ENCODE data around the gene CMTM3.
"Not testable (repeated sequence)": the region's sequence is repeated elsewhere in the genome, so short reads cannot be mapped to it uniquely, and the experiment has no call there.

The CMTM3 gene, protein sequence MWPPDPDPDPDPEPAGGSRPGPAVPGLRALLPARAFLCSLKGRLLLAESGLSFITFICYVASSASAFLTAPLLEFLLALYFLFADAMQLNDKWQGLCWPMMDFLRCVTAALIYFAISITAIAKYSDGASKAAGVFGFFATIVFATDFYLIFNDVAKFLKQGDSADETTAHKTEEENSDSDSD

DNA sequence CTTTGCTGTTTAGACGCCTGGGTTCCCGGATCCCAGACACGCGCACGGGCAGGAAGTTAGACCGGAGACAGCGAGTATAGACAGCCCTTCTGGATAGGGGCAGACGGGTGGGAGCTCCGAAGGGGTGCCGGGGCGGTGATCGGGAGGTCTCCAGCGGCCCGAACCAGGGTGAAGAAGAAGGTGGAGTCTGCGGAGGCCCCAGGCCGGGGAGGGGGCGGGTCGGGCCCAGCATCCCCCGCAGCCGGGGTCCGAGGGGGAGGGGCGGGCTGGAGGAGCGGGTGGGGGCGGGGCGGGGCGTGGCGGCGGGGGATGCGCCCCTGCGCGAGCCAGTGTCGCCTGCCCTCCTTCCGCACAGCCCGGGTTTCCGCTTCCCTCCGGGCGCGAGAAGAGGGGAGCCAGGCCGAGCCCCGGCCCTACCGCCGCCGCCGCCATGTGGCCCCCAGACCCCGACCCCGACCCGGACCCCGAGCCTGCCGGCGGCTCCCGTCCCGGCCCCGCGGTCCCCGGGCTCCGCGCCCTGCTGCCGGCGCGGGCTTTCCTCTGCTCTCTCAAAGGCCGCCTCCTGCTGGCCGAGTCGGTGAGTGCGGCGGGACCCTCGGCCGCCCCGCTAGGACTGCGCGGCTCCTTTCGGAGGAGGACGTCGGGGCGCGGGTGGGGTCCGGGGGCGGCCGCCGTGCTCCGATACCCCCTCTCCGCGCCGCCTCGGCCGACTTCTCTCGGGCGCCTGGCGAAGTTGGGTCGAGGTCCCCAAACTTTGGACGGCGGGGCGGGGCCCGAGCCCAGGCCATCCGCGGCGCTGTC, at the start of gene CMTM3:
CMTM3 (plus strand) TSS at position 329 of the 801 bp plus-strand sequence; CDS start at position 431, 102 bp downstream.
- DNase-seq, result peak in 1 of 2 experiments; percentile 39

DNA sequence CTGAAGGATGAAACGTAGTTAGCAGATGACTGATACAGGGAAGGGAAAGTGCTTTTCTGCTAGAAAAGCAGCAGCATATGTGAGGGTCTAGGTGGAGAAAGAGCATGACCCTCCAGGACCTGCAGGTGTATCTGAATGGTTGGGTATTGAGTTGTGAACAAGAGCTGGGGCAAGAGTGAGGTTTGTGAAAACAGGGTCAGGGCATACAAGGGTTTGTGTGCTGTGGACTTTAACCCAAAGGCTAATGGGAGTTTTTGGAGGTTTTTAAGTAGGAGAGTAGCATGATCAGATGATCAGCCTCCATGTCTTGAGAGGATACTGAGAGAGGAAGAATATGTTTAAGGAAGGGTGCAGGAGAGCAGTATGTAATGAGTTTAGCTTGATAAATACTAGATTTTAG, 44.4 kb upstream of the CMTM3 start:
- DNase-seq, result no peak

DNA sequence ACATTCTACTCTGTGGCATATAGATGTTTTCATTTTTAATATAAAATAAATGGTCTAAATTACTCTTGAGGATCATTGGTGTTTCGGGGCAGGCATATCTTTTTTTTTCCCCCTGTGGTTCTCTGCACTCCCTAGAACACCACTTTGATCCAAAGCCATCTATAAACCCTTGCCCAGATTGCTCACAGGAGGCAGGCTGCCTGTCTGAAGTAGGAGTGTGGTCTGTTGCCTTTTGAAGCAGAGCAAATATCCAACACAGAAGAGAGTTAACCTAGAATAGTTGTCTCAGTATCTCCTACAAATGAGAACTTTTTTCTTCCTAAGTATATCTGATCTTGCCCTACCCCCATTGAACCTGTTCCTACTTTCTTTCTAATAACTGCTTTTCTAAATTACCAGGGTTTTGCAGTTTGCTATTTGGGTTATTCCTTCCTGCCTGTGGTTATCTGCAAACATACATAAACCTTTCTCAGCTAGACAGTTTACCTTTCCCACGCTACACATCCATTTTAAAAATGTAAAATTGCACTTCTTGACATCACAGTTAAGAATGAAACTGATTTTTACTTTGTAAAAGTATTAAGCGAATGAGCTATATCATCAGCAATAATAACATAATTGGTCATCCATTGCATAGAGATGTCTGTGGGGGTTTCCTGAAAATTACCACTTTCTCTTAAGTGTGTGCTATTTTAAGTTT, 43.0 kb upstream of the CMTM3 start:
- DNase-seq, result no peak

DNA sequence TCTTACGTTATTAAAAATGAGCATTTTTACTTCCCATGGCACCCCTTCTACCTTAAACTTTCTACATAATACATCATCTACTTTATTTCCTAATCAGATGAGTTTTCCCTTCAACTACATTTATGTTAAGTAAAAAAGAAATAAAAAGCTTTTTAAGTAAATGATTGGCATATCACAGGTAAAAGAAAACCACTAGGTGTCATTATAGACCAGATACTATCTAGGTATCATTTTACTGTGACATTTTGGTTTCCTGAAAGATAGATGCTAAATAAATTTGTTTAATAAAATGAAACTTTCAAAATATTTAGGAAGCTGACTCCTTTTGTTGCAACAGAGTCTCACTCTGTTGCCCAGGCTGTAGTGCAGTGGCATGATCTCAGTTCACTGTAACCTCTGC, 42.1 kb upstream of the CMTM3 start:
- DNase-seq, result no peak

DNA sequence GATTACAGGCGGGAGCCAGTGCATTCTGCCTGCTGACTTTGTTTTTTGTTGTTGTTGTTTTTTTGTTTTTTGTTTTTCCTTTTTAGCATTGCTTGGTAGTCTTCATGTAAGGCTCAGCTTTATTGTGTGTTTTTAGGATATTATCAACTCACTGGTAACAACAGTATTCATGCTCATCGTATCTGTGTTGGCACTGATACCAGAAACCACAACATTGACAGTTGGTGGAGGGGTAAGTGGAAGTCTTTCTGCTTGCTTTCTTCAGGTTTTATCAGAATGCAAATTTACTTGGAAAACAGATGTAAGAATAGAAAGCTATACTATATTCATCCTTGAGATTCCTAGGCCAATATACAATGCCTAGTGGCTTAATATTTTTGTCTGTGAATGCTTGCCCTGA, 41.5 kb upstream of the CMTM3 start:
- DNase-seq, result no peak

DNA sequence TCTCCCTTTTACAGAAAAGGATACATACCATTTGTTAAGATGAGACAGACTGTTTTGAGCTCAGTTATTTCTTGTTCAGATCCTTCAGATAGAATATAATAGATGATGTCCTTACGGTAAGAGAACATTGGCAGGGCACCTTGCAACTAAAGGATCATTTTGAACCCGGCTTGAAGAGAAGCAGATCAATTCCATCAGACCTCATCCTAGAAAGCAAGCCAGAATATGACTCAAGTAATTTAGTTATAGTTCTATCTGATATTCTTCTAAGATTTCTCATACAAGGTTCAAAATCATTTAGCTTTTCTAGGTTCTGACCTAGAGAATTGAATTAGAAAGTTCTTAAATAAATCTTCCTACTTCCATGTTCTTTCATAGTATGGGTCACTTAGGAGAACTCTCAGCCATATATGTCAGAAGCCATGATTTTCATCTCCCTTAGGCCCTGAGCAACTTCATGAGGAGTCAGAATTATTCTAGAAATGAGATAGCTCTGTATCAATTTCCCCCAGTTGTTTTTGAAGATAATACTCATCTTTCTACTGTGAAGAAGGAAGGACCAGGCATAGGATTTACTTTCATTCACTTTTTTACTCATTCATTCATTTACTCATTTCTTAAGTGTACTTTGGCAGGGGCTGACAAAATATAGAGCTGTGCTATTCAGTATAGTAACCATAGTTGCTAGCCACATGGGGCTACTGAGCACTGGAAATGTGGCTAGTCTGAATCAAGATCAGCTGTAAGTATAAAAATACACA, 40.8 kb upstream of the CMTM3 start:
- no peak for DNase-seq

DNA sequence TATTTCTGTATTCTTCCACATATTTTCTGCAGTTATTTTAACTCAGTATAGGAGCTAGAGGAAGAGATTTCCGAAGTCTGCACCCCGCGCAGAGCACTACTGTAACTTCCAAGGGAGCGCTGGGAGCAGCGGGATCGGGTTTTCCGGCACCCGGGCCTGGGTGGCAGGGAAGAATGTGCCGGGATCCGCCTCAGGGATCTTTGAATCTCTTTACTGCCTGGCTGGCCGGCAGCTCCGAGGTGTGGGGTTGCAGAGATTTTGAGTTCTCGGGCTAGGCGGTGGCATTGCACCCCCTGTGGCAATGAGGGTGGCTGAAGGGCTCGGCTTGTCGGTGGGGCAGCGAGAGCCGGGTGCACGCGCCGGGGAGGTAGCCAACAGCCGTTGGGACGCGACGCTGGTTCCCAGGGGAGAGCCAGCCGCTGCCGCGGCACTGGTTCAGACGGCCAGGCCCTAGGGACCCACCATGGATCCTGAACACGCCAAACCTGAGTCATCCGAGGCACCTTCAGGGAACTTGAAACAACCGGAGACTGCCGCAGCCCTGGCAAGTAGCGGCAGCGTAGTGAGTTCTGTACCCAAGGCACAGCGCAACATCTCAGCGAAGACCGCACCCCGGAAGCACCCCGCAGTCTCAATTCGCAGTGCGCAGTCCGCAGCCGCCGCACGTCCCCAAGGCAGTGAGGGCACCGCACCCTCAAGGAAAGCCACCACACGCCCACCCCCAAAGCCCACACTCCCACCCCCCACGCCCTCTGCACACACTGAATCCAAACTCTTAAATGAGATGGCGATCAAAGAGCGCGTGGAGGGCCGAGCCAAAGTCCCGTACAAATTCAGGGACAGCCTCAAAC, 38.2 kb upstream of the CMTM3 start, which contains the start of gene CMTM1:
CMTM1 (plus strand) TSS at position 389 of the 851 bp plus-strand sequence; CDS start at position 464, 75 bp downstream.
- no peak for DNase-seq

DNA sequence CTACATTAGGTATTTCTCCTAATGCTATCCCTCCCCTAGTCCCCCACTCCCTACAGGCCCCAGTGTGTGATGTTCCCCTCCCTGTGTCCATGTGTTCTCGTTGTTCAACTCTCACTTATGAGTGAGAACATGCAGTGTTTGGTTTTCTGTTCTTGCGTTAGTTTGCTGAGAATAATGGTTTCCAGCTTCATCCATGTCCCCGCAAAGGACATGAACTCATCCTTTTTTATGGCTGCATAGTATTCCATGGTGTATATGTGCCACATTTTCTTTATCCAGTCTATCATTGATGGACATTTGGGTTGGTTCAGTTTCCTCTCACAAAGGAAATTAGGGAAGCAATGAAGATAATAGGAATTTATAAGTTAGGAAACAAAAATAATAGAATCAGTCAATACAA, 37.2 kb upstream of the CMTM3 start:
- not testable (repeated sequence) for DNase-seq

DNA sequence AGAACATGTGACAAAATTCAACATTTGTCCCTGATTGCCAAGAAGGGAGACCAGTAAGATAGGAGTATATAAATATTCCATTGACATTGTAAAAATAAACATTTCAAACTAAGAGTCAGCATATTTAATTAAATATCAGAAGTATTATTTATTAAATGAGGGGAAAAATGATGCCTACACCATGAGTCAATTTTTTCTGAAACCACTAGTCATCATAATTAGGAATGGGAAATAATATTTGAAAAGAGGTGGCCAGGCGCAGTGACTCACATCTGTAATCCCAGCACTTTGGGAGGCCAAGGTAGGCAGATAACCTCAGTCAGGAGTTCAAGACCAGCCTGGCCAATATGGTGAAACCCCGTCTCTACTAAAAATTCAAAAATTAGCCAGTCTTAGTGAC, 36.1 kb upstream of the CMTM3 start:
- no peak for DNase-seq

DNA sequence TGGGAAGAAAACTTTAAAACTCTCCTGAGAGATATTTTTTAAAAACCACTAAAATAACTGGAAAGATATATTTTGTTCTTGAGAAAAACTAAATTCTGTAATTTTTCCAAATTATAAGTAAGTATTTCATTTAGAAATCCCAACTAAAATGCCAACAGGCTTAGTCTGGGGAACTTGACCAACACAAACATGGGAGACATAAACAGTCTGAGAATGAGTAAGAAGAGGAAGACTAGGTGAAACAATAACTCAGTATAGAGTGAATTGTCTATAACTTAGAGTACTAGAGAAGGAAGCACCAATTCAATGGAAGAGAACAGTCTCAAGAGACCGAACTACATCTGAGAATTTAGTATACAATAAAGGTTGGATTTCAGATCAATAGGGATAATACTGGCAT, 35.4 kb upstream of the CMTM3 start:
- no peak for DNase-seq

DNA sequence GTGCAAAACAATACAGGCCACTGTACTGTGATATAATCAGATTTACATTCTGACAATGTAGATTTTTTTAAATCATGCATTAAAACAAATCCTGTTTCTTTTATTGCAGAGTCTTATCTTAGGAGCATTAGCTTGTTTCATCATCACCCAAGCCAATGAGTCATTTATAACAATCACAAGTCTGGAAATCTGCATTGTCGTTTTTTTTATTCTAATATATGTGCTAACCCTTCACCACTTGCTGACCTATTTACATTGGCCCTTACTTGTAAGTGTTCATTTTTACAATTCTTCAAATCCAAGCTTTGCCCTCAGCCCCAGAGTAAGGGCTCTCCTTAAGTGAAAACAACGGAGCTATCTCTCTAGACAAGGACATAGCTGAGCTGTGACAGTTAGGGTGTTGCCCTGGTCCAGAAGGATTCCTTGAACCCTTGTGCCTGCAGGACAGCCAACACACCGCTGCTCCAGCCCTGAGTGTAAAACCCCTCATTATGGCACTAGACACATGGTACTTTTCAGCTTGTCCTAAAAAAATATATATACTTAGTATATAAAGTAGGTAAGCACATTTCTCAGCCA, 34.6 kb upstream of the CMTM3 start:
- no peak for DNase-seq

DNA sequence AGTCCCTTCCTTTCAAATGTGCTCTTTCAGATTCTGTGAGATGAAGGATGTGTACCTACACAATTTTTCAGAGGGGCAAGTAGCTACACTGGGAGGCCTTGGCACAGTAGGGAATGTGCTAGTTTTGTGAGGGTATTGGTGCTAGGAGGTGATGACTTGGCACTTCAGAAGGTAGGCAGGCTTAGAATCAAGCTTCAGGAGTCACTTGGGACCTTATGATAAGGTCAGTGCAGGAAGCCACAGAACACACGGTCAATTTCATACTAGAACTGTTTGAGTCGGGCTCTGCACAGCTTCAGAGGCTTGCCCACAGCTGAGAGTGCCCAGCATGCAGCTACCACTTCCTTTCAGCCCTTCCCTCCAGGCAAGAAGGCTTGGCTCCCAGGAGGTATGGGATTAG, 32.1 kb upstream of the CMTM3 start:
- no peak for DNase-seq

DNA sequence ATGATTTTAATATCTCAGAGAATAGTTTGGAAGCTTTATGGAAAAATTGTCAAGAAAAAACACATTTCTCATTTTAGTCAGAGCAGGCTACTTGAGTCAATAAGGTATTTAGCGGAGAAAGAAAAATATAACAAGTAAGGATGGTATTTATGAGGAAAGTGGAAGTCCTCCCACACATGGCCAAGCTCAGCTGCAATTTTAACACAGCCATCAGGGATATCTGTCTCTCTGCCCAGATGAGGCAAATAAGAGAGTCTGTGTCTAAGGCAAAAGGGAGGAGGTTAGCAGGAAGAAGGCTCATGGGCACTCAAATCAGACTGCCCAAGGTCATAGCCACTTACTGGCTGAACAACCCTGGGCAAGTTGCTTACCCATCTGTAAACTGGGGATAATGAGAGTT, 30.4 kb upstream of the CMTM3 start:
- DNase-seq, result no peak

DNA sequence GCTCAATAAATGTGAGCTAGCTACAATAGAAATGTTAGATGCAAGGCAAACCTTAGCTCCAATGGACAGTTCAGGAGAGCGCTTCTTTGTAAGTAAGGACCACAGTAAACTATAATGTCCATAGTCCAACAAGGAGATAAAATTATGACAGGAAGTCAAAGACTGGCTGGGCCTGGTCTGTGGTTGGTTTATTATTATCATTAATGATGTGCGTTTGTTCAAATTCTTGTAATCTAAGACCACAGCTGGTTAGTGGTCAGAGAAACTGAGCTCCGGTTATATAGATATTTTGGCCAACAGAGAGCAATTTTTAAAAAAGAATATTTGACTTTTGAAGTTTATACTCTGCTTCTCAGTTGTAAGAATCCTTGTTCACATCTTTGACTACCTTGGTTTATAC, 30.0 kb upstream of the CMTM3 start:
- DNase-seq, result no peak

DNA sequence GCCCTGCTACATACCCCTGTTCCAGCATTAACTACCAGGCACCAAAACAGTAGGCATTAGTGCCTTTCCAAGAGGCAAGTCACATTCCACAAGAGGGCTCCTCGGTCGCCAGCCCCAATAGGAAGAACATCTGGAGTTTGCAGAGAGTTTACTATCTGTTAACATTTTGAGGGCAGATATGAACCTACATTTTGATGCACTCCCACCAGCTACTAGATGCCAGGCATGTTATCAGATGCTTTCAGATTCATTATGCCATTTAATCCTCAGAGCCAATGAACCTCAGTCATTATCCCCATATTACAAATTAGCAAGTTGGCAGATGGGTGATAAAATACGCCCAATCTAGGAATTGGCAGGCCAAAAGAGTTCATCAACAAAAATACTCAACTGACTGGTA, 29.4 kb upstream of the CMTM3 start:
- DNase-seq, result no peak

DNA sequence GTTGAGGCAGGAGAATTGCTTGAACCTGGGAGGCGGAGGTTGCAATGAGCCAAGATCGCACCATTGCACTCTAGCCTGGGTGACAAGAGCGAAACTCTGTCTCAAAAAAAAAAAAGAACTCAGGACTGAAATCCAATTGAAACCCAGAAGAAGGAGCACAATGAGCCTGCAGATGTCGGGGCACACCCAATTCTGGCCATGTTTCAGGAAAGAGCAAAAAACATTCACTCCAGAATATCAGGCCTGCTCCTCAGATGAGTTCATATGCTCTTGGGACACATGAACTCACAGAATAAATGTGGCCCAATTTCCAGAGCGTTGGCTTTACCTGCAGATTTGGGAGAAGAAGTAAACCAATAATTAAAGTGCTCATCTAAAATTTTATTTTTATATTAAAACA, 28.2 kb upstream of the CMTM3 start:
- no peak for DNase-seq

DNA sequence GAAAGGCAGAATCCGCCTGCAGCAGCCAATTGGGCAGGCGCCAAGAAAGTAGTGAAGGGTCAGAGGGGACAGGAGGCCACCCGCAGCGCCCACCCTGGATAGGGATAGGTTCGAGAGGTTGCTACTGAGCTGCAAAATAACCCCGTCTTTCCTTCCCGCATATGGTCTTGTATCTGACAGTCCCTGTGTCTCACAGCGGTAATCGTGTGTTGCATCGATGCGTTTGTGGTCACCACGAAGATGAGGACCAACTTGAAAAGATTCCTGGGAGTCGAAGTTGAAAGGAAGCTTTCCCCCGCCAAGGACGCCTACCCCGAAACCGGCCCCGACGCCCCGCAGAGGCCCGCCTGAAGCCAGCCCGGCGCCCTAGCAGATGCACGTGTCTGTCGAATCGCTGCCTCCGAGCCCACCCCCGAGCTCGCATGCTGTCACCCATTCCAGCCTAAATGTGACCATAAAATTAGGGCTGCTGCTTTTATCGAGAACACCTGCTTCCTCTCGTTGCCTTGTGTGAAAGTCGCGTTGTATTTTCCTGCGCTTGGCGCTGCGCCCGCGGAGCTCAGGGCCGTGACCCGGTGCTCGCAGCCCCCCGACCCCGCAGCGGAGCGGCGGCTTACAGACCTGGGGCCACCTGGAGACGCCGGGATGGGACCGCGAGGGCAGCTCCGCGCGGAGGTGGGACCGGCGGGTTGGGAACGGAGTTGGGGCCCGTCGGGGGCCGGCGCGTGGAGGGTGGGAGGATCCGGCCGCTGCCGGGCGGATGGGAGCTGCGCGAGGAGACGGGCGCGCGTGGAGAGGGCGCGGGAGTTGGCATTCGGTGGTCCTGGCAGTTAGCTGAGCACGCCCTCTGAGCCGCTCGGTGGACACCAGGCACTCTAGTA, 25.6 kb upstream of the CMTM3 start, which contains the start of gene CMTM2:
CMTM2 (plus strand) TSS at position 813 of the 881 bp plus-strand sequence. CDS start 145 bp downstream, outside the sequence.
- DNase-seq, result no peak

DNA sequence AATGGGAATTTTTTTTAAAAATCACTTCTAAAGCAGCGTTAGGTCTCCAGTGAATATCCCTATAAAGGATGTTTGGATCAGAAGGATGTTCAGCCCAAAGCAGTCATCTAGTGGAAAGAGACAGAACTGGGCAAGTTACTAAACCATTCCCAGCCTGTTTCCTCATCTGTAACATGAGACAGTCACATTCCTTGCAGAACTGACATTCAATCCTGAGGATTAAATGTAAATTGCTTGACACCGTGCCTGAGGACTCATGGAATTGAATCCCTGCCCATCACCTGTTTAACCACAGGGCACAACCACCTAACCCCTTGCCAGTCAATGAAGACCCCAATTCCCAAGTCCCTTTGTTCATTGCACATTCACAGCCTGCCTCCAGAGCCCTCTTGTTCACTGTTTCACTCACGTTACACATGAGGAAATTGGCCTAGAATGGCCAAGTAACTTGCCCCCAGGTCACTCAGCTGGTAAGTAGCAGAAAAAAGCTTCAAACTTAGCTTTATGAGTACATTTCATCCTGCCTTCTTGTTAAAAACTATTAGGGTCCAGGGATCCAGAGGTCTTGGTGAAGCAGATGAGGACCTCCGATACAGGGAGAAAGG, 23.8 kb upstream of the CMTM3 start:
- DNase-seq, result no peak

DNA sequence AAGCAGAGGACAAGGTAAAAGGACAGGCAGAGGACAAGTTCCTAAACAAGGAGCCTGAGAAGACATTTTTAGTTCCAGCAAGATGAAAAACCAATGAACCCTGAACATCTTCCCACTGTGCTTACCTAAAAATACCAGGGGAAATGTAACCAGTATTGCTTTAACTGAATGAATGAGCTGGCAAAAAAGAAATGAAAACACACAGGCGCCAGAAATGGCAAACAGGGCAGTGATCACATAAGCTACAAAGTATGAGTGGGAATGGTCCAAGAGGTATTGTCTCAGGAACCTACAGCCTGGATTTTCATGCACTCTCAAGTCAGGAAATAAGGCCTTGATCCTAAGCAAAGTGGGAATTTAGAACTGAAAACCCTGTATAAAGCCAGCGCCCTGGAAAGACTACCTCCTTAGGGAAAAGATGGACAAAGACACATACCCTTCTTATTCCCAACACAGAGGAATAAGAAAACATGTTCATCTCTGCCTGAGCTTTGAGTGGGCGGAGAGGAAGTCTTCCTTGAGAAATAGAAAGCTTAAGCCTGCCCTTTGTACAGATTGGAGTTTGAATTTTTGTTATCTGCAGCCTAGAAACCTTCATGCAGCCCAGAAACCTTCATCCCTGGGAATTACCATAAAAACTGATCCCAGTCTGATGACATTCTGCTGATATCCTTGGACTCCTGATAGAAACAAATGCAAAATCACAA, 23.1 kb upstream of the CMTM3 start:
- DNase-seq, result no peak
